ENCODE measurements around the gene NEK10. TPM values are rescaled to one million over a fixed set of nuclear protein-coding genes. Genes with fewer than 3 reads are reported as not detected.

The NEK10 gene
- total RNA-seq, 1 experiment from 2014 or later = 1.7 TPM

DNA sequence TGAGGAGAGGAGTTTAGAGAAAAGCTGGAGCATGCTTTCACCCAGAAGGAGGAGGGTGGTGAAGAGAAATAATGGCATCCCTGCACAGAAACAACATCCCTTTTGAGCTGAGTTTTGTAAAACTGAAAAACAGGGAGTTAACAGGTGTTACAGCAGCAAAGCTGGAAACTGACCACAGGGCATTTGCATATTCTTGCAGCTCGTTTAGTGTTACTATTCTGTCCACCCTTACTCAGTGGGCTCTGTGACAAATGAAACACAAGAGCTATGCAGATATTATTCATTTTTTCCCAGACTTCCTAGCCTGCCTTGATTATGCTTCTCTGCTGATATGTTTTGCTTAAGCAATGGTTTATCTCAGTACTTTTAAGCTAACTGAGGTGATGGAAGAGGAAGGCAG, 272.0 kb downstream of the NEK10 start:
- Histone ChIP-seq H3K9ac (ENCODE audit: low read length) (no peak overlapping the region), H3K4me3 (ENCODE audit: low read length) (no peak overlapping the region), H3F3A (ENCODE audit: low read length, unreplicated experiment) (no peaks in the 10 kb centered on the region), H2AFZ (ENCODE audit: low read length) (no peak overlapping the region), H3K79me2 (ENCODE audit: low read length) (no peaks in the 10 kb centered on the region), H4K20me1 (ENCODE audit: low read length) (no peaks in the 10 kb centered on the region), H3K27me3 (ENCODE audit: low read length) (no peaks in the 10 kb centered on the region), H3K36me3 (ENCODE audit: low read depth, low read length) (no peaks in the 10 kb centered on the region), H3K27ac (ENCODE audit: low read length) (no peak overlapping the region), H3K4me1 (ENCODE audit: insufficient read depth, low read length) (no peaks in the 10 kb centered on the region), H3K4me2 (ENCODE audit: low read length) (no peak overlapping the region), H3K9me3 (ENCODE audit: low read length) (no peaks in the 10 kb centered on the region), H3K9me2 (replicated peaks; ENCODE audit: low read length) (no peaks in the 10 kb centered on the region)
- ATAC-seq (no peak), DNase-seq (no peak)
- POLR2A ChIA-PET (ENCODE audit: unreplicated experiment) = no interaction called here
- CTCF ChIA-PET = no interaction called here
- BruUV-seq (replicated peaks) = no TSS peak
- intact Hi-C loops (cut with micrococcal nuclease) = no loop called here
- TF ChIP-seq EZH2phosphoT487 (IDR thresholded peaks at IDR 0.05; ENCODE audit: borderline replicate concordance, low read length) = no peak
- no peak for TF ChIP-seq CTCF (conservative IDR thresholded peaks at IDR 0.05; ENCODE audit: low read depth, low read length)
- TF ChIP-seq EZH2 (IDR thresholded peaks at IDR 0.05; ENCODE audit: low read length, unreplicated experiment) = no peak

GRCh38 chr3:27095553-27096222, 273.5 kb downstream of the NEK10 start:
- no peak overlapping the region for H3K4me2 ChIP-seq (ENCODE audit: low read length)
- no peaks in the 10 kb centered on the region for H3K9me2 ChIP-seq (replicated peaks; ENCODE audit: low read length)
- DNase-seq (no peak), ATAC-seq (no peak)
- no peaks in the 10 kb centered on the region for H4K20me1 ChIP-seq (ENCODE audit: low read length)
- no peak overlapping the region for H2AFZ ChIP-seq (ENCODE audit: low read length)
- H3K36me3 ChIP-seq (ENCODE audit: low read depth, low read length) = no peaks in the 10 kb centered on the region
- H3F3A ChIP-seq (ENCODE audit: low read length, unreplicated experiment) = no peaks in the 10 kb centered on the region
- H3K27ac ChIP-seq (ENCODE audit: low read length) = no peak overlapping the region
- H3K27me3 ChIP-seq (ENCODE audit: low read length) = no peaks in the 10 kb centered on the region
- TF ChIP-seq CTCF (conservative IDR thresholded peaks at IDR 0.05; ENCODE audit: low read depth, low read length) (no peak), EZH2 (IDR thresholded peaks at IDR 0.05; ENCODE audit: low read length, unreplicated experiment) (no peak), EZH2phosphoT487 (IDR thresholded peaks at IDR 0.05; ENCODE audit: borderline replicate concordance, low read length) (no peak)
- no peak overlapping the region for H3K9ac ChIP-seq (ENCODE audit: low read length)
- H3K4me1 ChIP-seq (ENCODE audit: insufficient read depth, low read length) = no peaks in the 10 kb centered on the region
- intact Hi-C loops (cut with micrococcal nuclease) = no loop called here
- no TSS peak for BruUV-seq (replicated peaks)
- H3K79me2 ChIP-seq (ENCODE audit: low read length) = no peaks in the 10 kb centered on the region
- no peaks in the 10 kb centered on the region for H3K9me3 ChIP-seq (ENCODE audit: low read length)
- ChIA-PET POLR2A (ENCODE audit: unreplicated experiment) (no interaction called here), CTCF (no interaction called here)
- H3K4me3 ChIP-seq (ENCODE audit: low read length) = no peak overlapping the region

- CTCF ChIA-PET = no interaction called here
- Histone ChIP-seq H3K79me2 (ENCODE audit: low read length) (no peaks in the 10 kb centered on the region), H4K20me1 (ENCODE audit: low read length) (no peaks in the 10 kb centered on the region), H3F3A (ENCODE audit: low read length, unreplicated experiment) (no peaks in the 10 kb centered on the region), H3K27me3 (ENCODE audit: low read length) (no peaks in the 10 kb centered on the region), H2AFZ (ENCODE audit: low read length) (no peak overlapping the region), H3K9me2 (replicated peaks; ENCODE audit: low read length) (no peaks in the 10 kb centered on the region), H3K9me3 (ENCODE audit: low read length) (no peaks in the 10 kb centered on the region), H3K27ac (ENCODE audit: low read length) (no peak overlapping the region), H3K36me3 (ENCODE audit: low read depth, low read length) (no peaks in the 10 kb centered on the region), H3K4me1 (ENCODE audit: insufficient read depth, low read length) (no peaks in the 10 kb centered on the region), H3K4me2 (ENCODE audit: low read length) (no peak overlapping the region), H3K9ac (ENCODE audit: low read length) (no peak overlapping the region), H3K4me3 (ENCODE audit: low read length) (no peak overlapping the region)
- intact Hi-C loops (cut with micrococcal nuclease) = no loop called here
- ATAC-seq (no peak), DNase-seq (no peak)
- no TSS peak for BruUV-seq (replicated peaks)
- TF ChIP-seq EZH2phosphoT487 (IDR thresholded peaks at IDR 0.05; ENCODE audit: borderline replicate concordance, low read length) (no peak), EZH2 (IDR thresholded peaks at IDR 0.05; ENCODE audit: low read length, unreplicated experiment) (no peak), CTCF (conservative IDR thresholded peaks at IDR 0.05; ENCODE audit: low read depth, low read length) (no peak)
- POLR2A ChIA-PET (ENCODE audit: unreplicated experiment) = no interaction called here
These were observed 274.5 kb downstream of the NEK10 start for GRCh38 chr3:27094721-27095120.

Measured in PC-3 (cell line).